BLaER1 (cell line): ENCODE measurements around the gene NLRC5.

Source experiments
- H3K27ac ChIP-seq: shearing (Covaris generic); formaldehyde crosslinking; 2 replicates; pipeline ENCODE4 v1.8.1; 2022
- H3K27me3 ChIP-seq: shearing (Covaris generic); formaldehyde crosslinking; 2 replicates; pipeline ENCODE4 v1.8.1; 2022
- H3K36me3 ChIP-seq: shearing (Covaris generic); formaldehyde crosslinking; 2 replicates; pipeline ENCODE4 v1.8.1; 2022
- H3K4me1 ChIP-seq: shearing (Covaris generic); formaldehyde crosslinking; 2 replicates; pipeline ENCODE4 v1.8.1; 2022
- H3K4me2 ChIP-seq: shearing (Covaris generic); formaldehyde crosslinking; 2 replicates; pipeline ENCODE4 v1.8.1; 2022
- H3K4me3 ChIP-seq: shearing (Covaris generic); formaldehyde crosslinking; 2 replicates; pipeline ENCODE4 v1.8.1; 2022
- H3K9ac ChIP-seq: shearing (Covaris generic); formaldehyde crosslinking; 2 replicates; pipeline ENCODE4 v1.8.1; 2022
- H3K9me3 ChIP-seq: shearing (Covaris generic); formaldehyde crosslinking; 2 replicates; pipeline ENCODE4 v1.8.1; 2022
- H4K20me1 ChIP-seq: shearing (Covaris generic); formaldehyde crosslinking; 2 replicates; pipeline ENCODE4 v1.8.1; 2022
- Cebpa-rat ChIP-seq: shearing (Covaris generic); IDR thresholded peaks from 2 replicates; pipeline ENCODE4 v1.8.1; 2022

NLRC5 gene

GRCh38 chr16:57007050-57007449 lies 17.7 kb downstream of the NLRC5 start:
- no peak overlapping the region for H3K4me2 ChIP-seq
- peaks cover 9% of the 10 kb centered on the region for H3K36me3 ChIP-seq
- H3K27me3 ChIP-seq: no peaks in the 10 kb centered on the region
- no peak overlapping the region for H3K4me3 ChIP-seq
- no peak overlapping the region for H3K9ac ChIP-seq
- H3K9me3 ChIP-seq: no peaks in the 10 kb centered on the region
- H3K4me1 ChIP-seq: peaks cover 46% of the 10 kb centered on the region
- H4K20me1 ChIP-seq: no peaks in the 10 kb centered on the region
- no peak overlapping the region for H3K27ac ChIP-seq
- TF ChIP-seq Cebpa-rat: no peak

- no peak overlapping the region for H3K27ac ChIP-seq
- peaks cover 46% of the 10 kb centered on the region for H3K4me1 ChIP-seq
These were observed 18.2 kb downstream of the NLRC5 start for GRCh38 chr16:57007530-57007929.

GRCh38 chr16:57008440-57008839 lies 19.1 kb downstream of the NLRC5 start:
- H3K36me3 ChIP-seq: peaks cover 9% of the 10 kb centered on the region
- H3K9me3 ChIP-seq: no peaks in the 10 kb centered on the region
- H3K27ac ChIP-seq: no peak overlapping the region
- H3K27me3 ChIP-seq: no peaks in the 10 kb centered on the region
- H4K20me1 ChIP-seq: no peaks in the 10 kb centered on the region
- TF ChIP-seq Cebpa-rat: no peak
- no peak overlapping the region for H3K4me3 ChIP-seq
- H3K4me1 ChIP-seq: peaks cover 38% of the 10 kb centered on the region
- H3K4me2 ChIP-seq: no peak overlapping the region
- H3K9ac ChIP-seq: no peak overlapping the region

More at GRCh38 chr16:57007530-57007929, 18.2 kb downstream of the NLRC5 start:
- H3K9ac ChIP-seq: no peak overlapping the region
- no peak for TF ChIP-seq Cebpa-rat
- H3K9me3 ChIP-seq: no peaks in the 10 kb centered on the region
- peaks cover 9% of the 10 kb centered on the region for H3K36me3 ChIP-seq
- H4K20me1 ChIP-seq: no peaks in the 10 kb centered on the region
- H3K4me3 ChIP-seq: no peak overlapping the region
- no peaks in the 10 kb centered on the region for H3K27me3 ChIP-seq
- no peak overlapping the region for H3K4me2 ChIP-seq

GRCh38 chr16:57009643-57010170 lies 20.4 kb downstream of the NLRC5 start:
- no peak for TF ChIP-seq Cebpa-rat
- Histone ChIP-seq H3K27ac (no peak overlapping the region), H3K4me1 (peaks cover 25% of the 10 kb centered on the region), H3K27me3 (no peaks in the 10 kb centered on the region), H3K4me2 (0 out of 2 replicates have a peak overlapping the region, but pooled peaks have one; percentile 20), H3K4me3 (no peak overlapping the region), H3K9ac (no peak overlapping the region), H3K36me3 (peaks cover 7% of the 10 kb centered on the region), H4K20me1 (no peaks in the 10 kb centered on the region), H3K9me3 (no peaks in the 10 kb centered on the region)

- TF ChIP-seq Cebpa-rat: no peak
- Histone ChIP-seq H3K9me3 (no peaks in the 10 kb centered on the region), H3K36me3 (peaks cover 14% of the 10 kb centered on the region), H3K9ac (no peak overlapping the region), H3K4me1 (peaks cover 10% of the 10 kb centered on the region), H3K27me3 (no peaks in the 10 kb centered on the region), H4K20me1 (no peaks in the 10 kb centered on the region), H3K4me3 (no peak overlapping the region), H3K27ac (no peak overlapping the region), H3K4me2 (no peak overlapping the region)
These were observed 23.0 kb downstream of the NLRC5 start for GRCh38 chr16:57012353-57012752.

- H3K4me2 ChIP-seq: no peak overlapping the region
- no peaks in the 10 kb centered on the region for H3K27me3 ChIP-seq
These were observed 23.9 kb downstream of the NLRC5 start for GRCh38 chr16:57013229-57013628.

GRCh38 chr16:57013902-57014301 lies 24.5 kb downstream of the NLRC5 start:
- H3K4me3 ChIP-seq: no peak overlapping the region
- H3K4me2 ChIP-seq: no peak overlapping the region
- no peak overlapping the region for H3K27ac ChIP-seq
- no peak overlapping the region for H3K9ac ChIP-seq
- no peaks in the 10 kb centered on the region for H3K9me3 ChIP-seq
- peaks cover 10% of the 10 kb centered on the region for H3K4me1 ChIP-seq
- H3K27me3 ChIP-seq: no peaks in the 10 kb centered on the region
- H3K36me3 ChIP-seq: peaks cover 30% of the 10 kb centered on the region
- no peak for TF ChIP-seq Cebpa-rat
- no peaks in the 10 kb centered on the region for H4K20me1 ChIP-seq

More at GRCh38 chr16:57013229-57013628, 23.9 kb downstream of the NLRC5 start:
- H3K4me1 ChIP-seq: peaks cover 10% of the 10 kb centered on the region
- no peak for TF ChIP-seq Cebpa-rat
- no peak overlapping the region for H3K9ac ChIP-seq
- H4K20me1 ChIP-seq: no peaks in the 10 kb centered on the region
- no peak overlapping the region for H3K27ac ChIP-seq
- no peak overlapping the region for H3K4me3 ChIP-seq
- no peaks in the 10 kb centered on the region for H3K9me3 ChIP-seq
- peaks cover 23% of the 10 kb centered on the region for H3K36me3 ChIP-seq

GRCh38 chr16:57016301-57016700 lies 26.9 kb downstream of the NLRC5 start:
- Histone ChIP-seq H3K9ac (no peak overlapping the region), H3K36me3 (peaks cover 52% of the 10 kb centered on the region), H3K9me3 (no peaks in the 10 kb centered on the region), H3K27ac (no peak overlapping the region), H3K4me1 (no peaks in the 10 kb centered on the region), H3K4me2 (no peak overlapping the region), H4K20me1 (no peaks in the 10 kb centered on the region), H3K4me3 (no peak overlapping the region), H3K27me3 (no peaks in the 10 kb centered on the region)
- TF ChIP-seq Cebpa-rat: no peak

GRCh38 chr16:57016831-57017230 lies 27.5 kb downstream of the NLRC5 start:
- peaks cover 57% of the 10 kb centered on the region for H3K36me3 ChIP-seq
- no peak overlapping the region for H3K9ac ChIP-seq
- no peaks in the 10 kb centered on the region for H3K27me3 ChIP-seq
- H3K27ac ChIP-seq: no peak overlapping the region
- H3K4me2 ChIP-seq: no peak overlapping the region
- no peak for TF ChIP-seq Cebpa-rat
- H3K4me3 ChIP-seq: no peak overlapping the region
- H3K9me3 ChIP-seq: no peaks in the 10 kb centered on the region
- H4K20me1 ChIP-seq: no peaks in the 10 kb centered on the region
- H3K4me1 ChIP-seq: peaks cover 3% of the 10 kb centered on the region

- no peak overlapping the region for H3K4me3 ChIP-seq
- no peaks in the 10 kb centered on the region for H3K27me3 ChIP-seq
- no peaks in the 10 kb centered on the region for H3K9me3 ChIP-seq
- no peak overlapping the region for H3K4me2 ChIP-seq
- no peaks in the 10 kb centered on the region for H4K20me1 ChIP-seq
- no peak overlapping the region for H3K9ac ChIP-seq
- H3K4me1 ChIP-seq: peaks cover 7% of the 10 kb centered on the region
- no peak for TF ChIP-seq Cebpa-rat
- no peak overlapping the region for H3K27ac ChIP-seq
- peaks cover 61% of the 10 kb centered on the region for H3K36me3 ChIP-seq
These were observed 27.9 kb downstream of the NLRC5 start for GRCh38 chr16:57017251-57017650.

- TF ChIP-seq Cebpa-rat: no peak
- H3K9me3 ChIP-seq: no peaks in the 10 kb centered on the region
- H4K20me1 ChIP-seq: no peaks in the 10 kb centered on the region
- H3K27ac ChIP-seq: no peak overlapping the region
- no peaks in the 10 kb centered on the region for H3K27me3 ChIP-seq
- H3K4me1 ChIP-seq: peaks cover 30% of the 10 kb centered on the region
- H3K4me2 ChIP-seq: no peak overlapping the region
- H3K9ac ChIP-seq: no peak overlapping the region
- H3K4me3 ChIP-seq: no peak overlapping the region
- H3K36me3 ChIP-seq: peaks cover 78% of the 10 kb centered on the region
These were observed 30.4 kb downstream of the NLRC5 start for GRCh38 chr16:57019746-57020145.
